Activated naive CD4-positive, alpha-beta T cell treated with anti-CD3 and anti-CD28 coated beads for 36 hours (primary cell): ENCODE results near the gene CADPS2. TPM values are rescaled to one million over a fixed set of nuclear protein-coding genes. Genes with fewer than 3 reads are reported as not detected.

Experiments
- CTCF ChIA-PET: fragments of 350-600 bp; sonication (Branson Sonifier 250); formaldehyde crosslinking; loops from one replicate; lab custom pipeline; 2021; ENCODE audit warnings: antibody characterized with exemption; lab: Charles Lee
- DNase-seq: peaks from one replicate; pipeline ENCODE4 v3.0.0-alpha.2; 2020
- H3K27ac Mint-ChIP-seq: one replicate; pipeline ENCODE4 v1.8.0; 2021; ENCODE audit warnings: mild to moderate bottlenecking, mixed read lengths
- H3K27me3 Mint-ChIP-seq: one replicate; pipeline ENCODE4 v1.8.0; 2021; ENCODE audit warnings: low read depth, mixed read lengths
- H3K36me3 Mint-ChIP-seq: one replicate; pipeline ENCODE4 v1.8.0; 2021; ENCODE audit warnings: low read depth, mixed read lengths
- H3K4me1 Mint-ChIP-seq: one replicate; pipeline ENCODE4 v1.8.0; 2021; ENCODE audit warnings: low read depth, mixed read lengths
- H3K4me3 Mint-ChIP-seq: one replicate; pipeline ENCODE4 v1.8.0; 2021; ENCODE audit warnings: mild to moderate bottlenecking, moderate library complexity, mixed read lengths
- H3K9me3 Mint-ChIP-seq: one replicate; pipeline ENCODE4 v1.8.0; 2021; ENCODE audit warnings: mixed read lengths
- intact Hi-C: fragments of 100-400 bp; cut with micrococcal nuclease; formaldehyde crosslinking; loops from one replicate; pipeline ENCODE4 v1.15.1; 2023
- total RNA-seq, 2 experiments: library from RNA; stranded (reverse); gene quantifications; one replicate each; pipeline ENCODE4 v1.2.3, GENCODE V29; 2021

The CADPS2 gene
- total RNA-seq, 2 experiments from 2014 or later: not detected

DNA sequence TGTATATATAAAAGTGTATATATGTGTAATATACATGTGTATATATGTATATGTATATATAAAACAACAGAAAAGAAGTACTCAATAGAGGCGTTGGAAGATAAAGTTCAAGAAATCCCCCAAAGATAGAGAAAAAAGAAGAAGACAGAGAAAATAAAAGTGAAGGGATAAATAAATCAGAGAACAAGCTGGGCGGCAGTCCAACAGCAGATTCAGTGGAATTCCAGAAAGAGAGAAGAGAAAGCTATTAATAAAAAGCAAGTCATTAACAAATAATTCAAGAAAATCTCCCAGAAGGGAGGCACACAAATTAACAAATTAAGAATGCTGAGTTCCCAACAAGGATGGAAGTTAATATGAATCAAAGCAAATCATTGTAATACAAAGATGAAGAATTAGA is 124.2 kb downstream of the CADPS2 start:
- Mint-ChIP-seq H3K27ac (no peak overlapping the region), H3K27me3 (no peaks in the 10 kb centered on the region), H3K36me3 (no peaks in the 10 kb centered on the region), H3K4me1 (no peaks in the 10 kb centered on the region), H3K9me3 (no peaks in the 10 kb centered on the region), H3K4me3 (no peak overlapping the region)
- intact Hi-C loops: no loop called here
- CTCF ChIA-PET: no interaction called here
- DNase-seq: no peak

DNA sequence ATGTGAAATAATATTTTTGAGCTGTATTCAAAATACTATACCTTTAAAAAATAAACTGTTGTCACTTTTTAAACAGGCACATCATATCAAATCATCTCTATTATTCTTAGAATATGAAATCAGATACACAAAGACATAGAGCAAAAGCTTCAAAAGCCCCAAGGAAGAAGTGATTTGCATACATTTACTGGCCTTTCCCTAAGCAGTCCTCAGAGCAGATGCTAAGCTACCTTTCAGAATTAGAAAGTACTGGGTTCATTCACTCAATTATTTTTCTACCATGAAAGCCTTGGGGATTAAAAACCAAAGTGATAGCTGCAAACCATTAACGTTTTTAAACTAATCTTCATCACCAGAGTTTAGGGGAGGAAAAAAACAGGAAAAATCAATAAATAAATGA is 127.8 kb downstream of the CADPS2 start:
- Mint-ChIP-seq H3K4me3 (no peak overlapping the region), H3K27me3 (no peaks in the 10 kb centered on the region), H3K27ac (no peak overlapping the region), H3K36me3 (no peaks in the 10 kb centered on the region), H3K9me3 (no peaks in the 10 kb centered on the region), H3K4me1 (no peaks in the 10 kb centered on the region)
- no peak for DNase-seq
- intact Hi-C loops: no loop called here
- CTCF ChIA-PET: no interaction called here

DNA sequence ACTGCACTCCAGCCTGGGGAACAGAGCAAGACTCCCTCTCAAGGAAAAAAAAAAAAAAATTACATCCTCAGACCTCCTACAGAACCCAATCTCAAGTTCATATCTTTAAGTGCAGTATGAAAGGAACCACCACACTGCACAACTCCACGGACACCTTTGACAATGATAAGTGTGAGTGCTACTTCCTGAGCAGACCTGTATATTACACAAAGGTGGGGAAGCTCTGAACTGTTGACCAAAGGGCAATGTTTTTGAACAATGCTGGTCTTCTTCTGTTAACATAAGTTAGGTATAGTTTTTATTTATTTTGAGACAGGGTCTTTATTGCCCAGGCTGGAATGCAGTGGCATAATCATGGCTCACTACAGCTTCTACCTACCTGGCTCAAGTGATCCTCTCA is 129.4 kb downstream of the CADPS2 start:
- Mint-ChIP-seq H3K4me1 (no peaks in the 10 kb centered on the region), H3K27me3 (no peaks in the 10 kb centered on the region), H3K36me3 (no peaks in the 10 kb centered on the region), H3K4me3 (no peak overlapping the region), H3K9me3 (no peaks in the 10 kb centered on the region), H3K27ac (no peak overlapping the region)
- CTCF ChIA-PET: no interaction called here
- intact Hi-C loops: no loop called here
- DNase-seq: no peak

- Mint-ChIP-seq H3K27me3 (no peaks in the 10 kb centered on the region), H3K4me3 (no peak overlapping the region), H3K27ac (no peak overlapping the region), H3K4me1 (no peaks in the 10 kb centered on the region), H3K9me3 (no peaks in the 10 kb centered on the region), H3K36me3 (no peaks in the 10 kb centered on the region)
- CTCF ChIA-PET: no interaction called here
- intact Hi-C loops: no loop called here
- no peak for DNase-seq
These were observed 130.6 kb downstream of the CADPS2 start for GRCh38 chr7:122755696-122756095.

DNA sequence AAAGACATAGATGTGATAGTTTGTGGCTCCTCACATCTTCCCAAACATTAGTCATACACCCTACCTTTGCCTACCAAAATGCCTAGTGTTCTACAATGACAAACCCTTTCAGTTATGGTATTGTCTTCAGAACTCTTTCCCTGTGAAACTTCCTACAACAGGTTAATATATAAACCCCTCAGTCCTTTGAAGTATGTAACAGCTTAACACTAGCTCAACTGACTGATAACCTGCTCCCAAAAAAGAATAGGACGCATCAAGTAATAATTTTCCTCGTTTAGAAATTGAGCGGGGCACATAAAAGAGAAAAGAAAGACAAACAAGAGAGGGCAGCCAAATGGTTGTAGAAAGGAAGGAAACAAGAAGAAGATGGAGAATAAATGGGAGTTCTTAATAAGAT is 133.7 kb downstream of the CADPS2 start:
- CTCF ChIA-PET: no interaction called here
- intact Hi-C loops: no loop called here
- H3K27ac Mint-ChIP-seq: no peak overlapping the region
- H3K4me1 Mint-ChIP-seq: no peaks in the 10 kb centered on the region
- H3K36me3 Mint-ChIP-seq: no peaks in the 10 kb centered on the region
- no peaks in the 10 kb centered on the region for H3K27me3 Mint-ChIP-seq
- DNase-seq: no peak
- no peaks in the 10 kb centered on the region for H3K9me3 Mint-ChIP-seq
- no peak overlapping the region for H3K4me3 Mint-ChIP-seq

DNA sequence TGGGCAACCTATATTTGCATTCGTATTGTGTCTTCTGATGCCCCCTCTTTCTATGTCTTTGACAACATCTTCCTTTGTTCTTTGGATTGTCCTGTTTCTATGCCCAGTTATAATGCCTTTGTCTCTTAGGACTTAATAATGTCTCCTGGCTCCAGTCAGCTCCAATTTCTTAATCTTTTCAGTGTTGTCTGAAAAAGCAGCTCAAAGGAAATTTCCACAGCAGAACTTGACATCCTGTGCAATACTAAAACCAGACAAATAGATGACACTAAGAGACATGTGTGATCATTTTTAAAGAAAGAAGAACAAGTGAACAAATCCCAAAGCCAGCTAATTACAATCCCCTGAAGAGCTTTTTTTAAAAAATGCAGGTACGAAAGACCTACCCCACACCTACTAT is 135.9 kb downstream of the CADPS2 start:
- no peaks in the 10 kb centered on the region for H3K36me3 Mint-ChIP-seq

DNA sequence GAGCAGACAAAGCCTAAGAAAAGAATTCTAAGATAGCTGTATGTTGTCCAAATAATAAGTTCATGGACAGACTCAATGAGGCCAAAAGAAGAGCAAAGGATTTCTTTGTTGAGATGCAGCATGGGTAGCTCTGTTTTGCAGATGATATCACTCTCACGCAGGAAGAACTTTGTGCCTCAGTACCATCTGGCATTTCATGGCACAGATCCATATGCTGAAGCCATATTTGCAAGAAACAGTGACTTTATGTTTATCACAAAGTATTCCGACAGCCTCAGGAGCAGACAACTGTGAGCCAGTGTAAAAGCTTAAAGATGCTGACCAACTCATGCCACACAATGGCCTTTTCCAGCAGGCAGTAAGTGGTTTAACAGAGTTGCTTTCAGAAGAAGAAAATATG is 138.1 kb downstream of the CADPS2 start:
- Mint-ChIP-seq H3K27ac (no peak overlapping the region), H3K27me3 (no peaks in the 10 kb centered on the region), H3K4me1 (no peaks in the 10 kb centered on the region), H3K4me3 (no peak overlapping the region), H3K9me3 (no peaks in the 10 kb centered on the region), H3K36me3 (no peaks in the 10 kb centered on the region)
- no peak for DNase-seq
- intact Hi-C loops: no loop called here
- CTCF ChIA-PET: no interaction called here

More for the DNA sequence above, 135.9 kb downstream of the CADPS2 start:
- Mint-ChIP-seq H3K9me3 (no peaks in the 10 kb centered on the region), H3K27me3 (no peaks in the 10 kb centered on the region), H3K4me3 (no peak overlapping the region), H3K27ac (no peak overlapping the region), H3K4me1 (no peaks in the 10 kb centered on the region)
- intact Hi-C loops: no loop called here
- no peak for DNase-seq
- CTCF ChIA-PET: no interaction called here

GRCh38 chr7:122746948-122747347 is 139.3 kb downstream of the CADPS2 start:
- no peak for DNase-seq
- intact Hi-C loops: no loop called here
- Mint-ChIP-seq H3K4me3 (no peak overlapping the region), H3K27ac (no peak overlapping the region), H3K36me3 (no peaks in the 10 kb centered on the region), H3K9me3 (no peaks in the 10 kb centered on the region), H3K27me3 (no peaks in the 10 kb centered on the region), H3K4me1 (no peaks in the 10 kb centered on the region)
- CTCF ChIA-PET: no interaction called here

GRCh38 chr7:122743211-122743610 is 143.0 kb downstream of the CADPS2 start:
- intact Hi-C loops: no loop called here
- no peaks in the 10 kb centered on the region for H3K4me1 Mint-ChIP-seq
- CTCF ChIA-PET: no interaction called here
- H3K27ac Mint-ChIP-seq: no peak overlapping the region
- no peak for DNase-seq
- no peak overlapping the region for H3K4me3 Mint-ChIP-seq
- H3K27me3 Mint-ChIP-seq: no peaks in the 10 kb centered on the region
- no peaks in the 10 kb centered on the region for H3K36me3 Mint-ChIP-seq
- H3K9me3 Mint-ChIP-seq: no peaks in the 10 kb centered on the region

GRCh38 chr7:122738947-122739346 is 147.3 kb downstream of the CADPS2 start:
- DNase-seq: no peak
- CTCF ChIA-PET: no interaction called here
- Mint-ChIP-seq H3K36me3 (no peaks in the 10 kb centered on the region), H3K9me3 (no peaks in the 10 kb centered on the region), H3K4me3 (no peak overlapping the region), H3K27ac (no peak overlapping the region), H3K27me3 (no peaks in the 10 kb centered on the region), H3K4me1 (no peaks in the 10 kb centered on the region)
- intact Hi-C loops: no loop called here

DNA sequence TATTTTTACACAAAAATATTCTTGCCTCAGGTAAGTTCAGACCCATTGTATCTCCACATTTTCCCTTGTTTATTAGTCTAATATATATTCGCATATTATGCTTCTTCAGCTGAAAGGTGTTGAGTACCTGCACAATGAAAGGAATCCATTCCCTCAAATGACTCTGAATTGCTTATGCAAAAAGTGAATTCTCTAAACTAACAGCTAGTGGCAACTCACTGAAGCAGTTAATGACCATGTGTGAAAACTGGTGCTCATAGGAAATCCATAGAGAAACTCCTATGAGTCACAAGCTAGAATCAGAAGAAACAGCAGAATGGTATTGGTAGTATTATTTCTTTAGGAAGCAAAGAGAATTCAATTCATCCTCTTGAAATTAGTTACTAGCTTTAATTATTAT is 150.1 kb downstream of the CADPS2 start:
- Mint-ChIP-seq H3K36me3 (no peaks in the 10 kb centered on the region), H3K27ac (no peak overlapping the region), H3K4me1 (no peaks in the 10 kb centered on the region), H3K9me3 (no peaks in the 10 kb centered on the region), H3K27me3 (no peaks in the 10 kb centered on the region), H3K4me3 (no peak overlapping the region)
- DNase-seq: no peak
- CTCF ChIA-PET: no interaction called here
- intact Hi-C loops: no loop called here

GRCh38 chr7:122727759-122728158 is 158.5 kb downstream of the CADPS2 start:
- intact Hi-C loops: no loop called here
- no peaks in the 10 kb centered on the region for H3K4me1 Mint-ChIP-seq
- no peaks in the 10 kb centered on the region for H3K27me3 Mint-ChIP-seq
- no peak overlapping the region for H3K4me3 Mint-ChIP-seq
- H3K27ac Mint-ChIP-seq: no peak overlapping the region
- DNase-seq: no peak
- H3K36me3 Mint-ChIP-seq: no peaks in the 10 kb centered on the region
- CTCF ChIA-PET: no interaction called here
- H3K9me3 Mint-ChIP-seq: peaks cover 2% of the 10 kb centered on the region

GRCh38 chr7:122727354-122727753 is 158.9 kb downstream of the CADPS2 start:
- DNase-seq: no peak
- H3K4me3 Mint-ChIP-seq: no peak overlapping the region
- intact Hi-C loops: no loop called here
- no peaks in the 10 kb centered on the region for H3K4me1 Mint-ChIP-seq
- H3K27ac Mint-ChIP-seq: no peak overlapping the region
- CTCF ChIA-PET: no interaction called here
- no peaks in the 10 kb centered on the region for H3K27me3 Mint-ChIP-seq
- peaks cover 2% of the 10 kb centered on the region for H3K9me3 Mint-ChIP-seq
- no peaks in the 10 kb centered on the region for H3K36me3 Mint-ChIP-seq

DNA sequence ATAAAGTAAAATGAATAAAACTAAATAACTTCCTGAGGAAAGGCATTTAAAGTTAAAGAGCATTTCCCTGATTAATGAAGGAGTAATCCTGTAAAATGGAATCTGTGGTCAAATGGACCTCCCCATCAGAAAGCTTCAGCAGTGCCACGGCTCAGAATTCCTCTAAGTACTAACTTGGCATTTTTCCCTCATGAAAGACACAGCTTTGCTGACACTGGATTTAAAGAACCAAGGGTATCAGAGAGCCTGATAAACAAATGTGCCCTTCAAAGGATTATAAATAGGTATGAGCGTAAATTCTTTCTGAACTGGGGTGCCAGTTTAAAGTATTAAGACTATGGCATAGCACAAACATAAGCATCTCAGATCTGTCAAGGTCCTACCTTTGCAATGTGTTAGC is 159.4 kb downstream of the CADPS2 start:
- Mint-ChIP-seq H3K36me3 (no peaks in the 10 kb centered on the region), H3K4me1 (no peaks in the 10 kb centered on the region), H3K27me3 (no peaks in the 10 kb centered on the region), H3K4me3 (no peak overlapping the region), H3K9me3 (peaks cover 2% of the 10 kb centered on the region), H3K27ac (no peak overlapping the region)
- CTCF ChIA-PET: no interaction called here
- DNase-seq: no peak
- intact Hi-C loops: no loop called here
